Caco-2 (cell line): Measurements from ENCODE around the gene LYVE1. TPM values are rescaled to one million over a fixed set of nuclear protein-coding genes. Genes with fewer than 3 reads are reported as not detected.

Experiments
- BruUV-seq: library from RNA; stranded (reverse); fragments of 400-500 nt; replicated peaks from 2 replicates; lab custom pipeline; 2021; lab: Mats Ljungman, UMichigan
- CTCF ChIA-PET: fragments of 300-600 bp; sonication (Branson Sonifier 250); formaldehyde crosslinking; loops from one replicate; lab custom pipeline; 2022; ENCODE audit warnings: antibody characterized with exemption; lab: Charles Lee
- POLR2A ChIA-PET: fragments of 300-600 bp; sonication (Branson Sonifier 250); formaldehyde crosslinking; loops from one replicate; lab custom pipeline; 2022; ENCODE audit warnings: antibody characterized with exemption; lab: Charles Lee
- DNase-seq, 2 experiments: peaks; one replicate each; pipeline versions ENCODE4 v3.0.0 to v3.0.0-alpha.2; 2020 to 2022
- H3K27me3 ChIP-seq: replicated peaks from 2 replicates; pipeline ENCODE4 v1.6.0; 2011; ENCODE audit warnings: low read length; ENCODE audit not compliant: control insufficient read depth, insufficient read depth
- H3K36me3 ChIP-seq: 2 replicates; pipeline ENCODE4 v1.5.1; 2011; ENCODE audit warnings: low read length; ENCODE audit not compliant: control insufficient read depth, insufficient read depth
- H3K4me1 ChIP-seq: fragments of 250-450 bp; sonication (Bioruptor Pico); 2 replicates; pipeline ENCODE4 v1.5.1; 2020; ENCODE audit warnings: mild to moderate bottlenecking
- H3K4me3 ChIP-seq: 2 replicates; pipeline ENCODE4 v1.5.1; 2011; ENCODE audit warnings: low read depth, mild to moderate bottlenecking, control low read depth, low read length
- H3K9me3 ChIP-seq: fragments of 250-450 bp; sonication (Bioruptor Pico); 2 replicates; pipeline ENCODE4 v1.5.1; 2020; ENCODE audit warnings: mild to moderate bottlenecking, moderate library complexity
- H3K27ac Mint-ChIP-seq: one replicate; pipeline ENCODE4 v1.8.0; 2022; ENCODE audit warnings: mixed read lengths; ENCODE audit not compliant: unreplicated experiment
- H3K27me3 Mint-ChIP-seq: one replicate; pipeline ENCODE4 v1.8.0; 2022; ENCODE audit warnings: mixed read lengths; ENCODE audit not compliant: insufficient read depth, unreplicated experiment
- H3K36me3 Mint-ChIP-seq: one replicate; pipeline ENCODE4 v1.8.0; 2022; ENCODE audit warnings: mild to moderate bottlenecking, mixed read lengths; ENCODE audit not compliant: insufficient read depth, unreplicated experiment
- H3K4me1 Mint-ChIP-seq: one replicate; pipeline ENCODE4 v1.8.0; 2022; ENCODE audit warnings: low read depth, mixed read lengths; ENCODE audit not compliant: unreplicated experiment
- H3K4me3 Mint-ChIP-seq: one replicate; pipeline ENCODE4 v1.8.0; 2022; ENCODE audit warnings: mild to moderate bottlenecking, moderate library complexity, mixed read lengths; ENCODE audit not compliant: unreplicated experiment
- H3K9me3 Mint-ChIP-seq: one replicate; pipeline ENCODE4 v1.8.0; 2022; ENCODE audit warnings: mixed read lengths; ENCODE audit not compliant: unreplicated experiment
- CTCF ChIP-seq, 2 experiments: fragments of 200-600 bp in 1 of 2; IDR thresholded peaks; 1 replicate in 1 of 2; 2 replicates in 1 of 2; pipeline versions ENCODE4 v1.5.1 to v1.8.0; 2011 to 2022; ENCODE audit warnings: antibody characterized with exemption in 1 of 2, control low read depth in 1 of 2, inconsistent platforms in 1 of 2, low read depth in 1 of 2, low read length in 1 of 2, mild to moderate bottlenecking in 1 of 2, moderate library complexity in 1 of 2; ENCODE audit not compliant: insufficient read depth in 1 of 2, severe bottlenecking in 1 of 2, unreplicated experiment in 1 of 2
- intact Hi-C: fragments of 100-400 bp; cut with micrococcal nuclease; formaldehyde crosslinking; loops from one replicate; pipeline ENCODE4 v1.10.0; 2022; ENCODE audit not compliant: unreplicated experiment
- total RNA-seq: library from RNA; stranded (reverse); gene quantifications from 2 replicates; pipeline ENCODE4 v1.2.3, GENCODE V29; 2022

The LYVE1 gene
- total RNA-seq, 1 experiment from 2014 or later, result not detected

- no TSS peak for BruUV-seq
- H3K4me1 ChIP-seq, result no peaks in the 10 kb centered on the region
- no peak for TF ChIP-seq CTCF (IDR thresholded peaks at IDR 0.05; ENCODE audit: insufficient read depth in 1 of 2, low read depth in 1 of 2, low read length in 1 of 2, severe bottlenecking in 1 of 2, unreplicated experiment in 1 of 2)
Measured at GRCh38 chr11:10602366-10602765, 33.9 kb upstream of the LYVE1 start.

GRCh38 chr11:10601837-10602236 lies 33.4 kb upstream of the LYVE1 start:
- BruUV-seq, result no TSS peak
- Mint-ChIP-seq H3K4me3 (no peak overlapping the region), H3K36me3 (no peaks in the 10 kb centered on the region), H3K9me3 (no peaks in the 10 kb centered on the region), H3K27ac (no peak overlapping the region), H3K4me1 (no peaks in the 10 kb centered on the region), H3K27me3 (no peaks in the 10 kb centered on the region)
- H3K4me3 ChIP-seq, result no peak overlapping the region
- ChIA-PET CTCF (no interaction called here), POLR2A (no interaction called here)
- TF ChIP-seq CTCF (IDR thresholded peaks at IDR 0.05; ENCODE audit: insufficient read depth in 1 of 2, low read depth in 1 of 2, low read length in 1 of 2, severe bottlenecking in 1 of 2, unreplicated experiment in 1 of 2), result no peak
- no peaks in the 10 kb centered on the region for H3K27me3 ChIP-seq
- no peaks in the 10 kb centered on the region for H3K4me1 ChIP-seq
- no peaks in the 10 kb centered on the region for H3K36me3 ChIP-seq
- H3K9me3 ChIP-seq, result no peaks in the 10 kb centered on the region
- intact Hi-C loops, result no loop called here
- no peak for DNase-seq

More at GRCh38 chr11:10602366-10602765, 33.9 kb upstream of the LYVE1 start:
- Mint-ChIP-seq H3K9me3 (no peaks in the 10 kb centered on the region), H3K36me3 (no peaks in the 10 kb centered on the region), H3K27ac (no peak overlapping the region), H3K4me3 (no peak overlapping the region), H3K4me1 (no peaks in the 10 kb centered on the region), H3K27me3 (no peaks in the 10 kb centered on the region)
- H3K9me3 ChIP-seq, result no peaks in the 10 kb centered on the region
- no peak for DNase-seq
- intact Hi-C loops, result no loop called here
- CTCF ChIA-PET, result no interaction called here
- H3K36me3 ChIP-seq, result no peaks in the 10 kb centered on the region
- H3K27me3 ChIP-seq, result no peaks in the 10 kb centered on the region
- POLR2A ChIA-PET, result no interaction called here
- H3K4me3 ChIP-seq, result no peak overlapping the region

GRCh38 chr11:10600570-10601248 lies 32.2 kb upstream of the LYVE1 start:
- TF ChIP-seq CTCF (IDR thresholded peaks at IDR 0.05; ENCODE audit: insufficient read depth in 1 of 2, low read depth in 1 of 2, low read length in 1 of 2, severe bottlenecking in 1 of 2, unreplicated experiment in 1 of 2), result no peak
- no TSS peak for BruUV-seq
- Mint-ChIP-seq H3K4me3 (no peak overlapping the region), H3K9me3 (no peaks in the 10 kb centered on the region), H3K4me1 (no peaks in the 10 kb centered on the region), H3K27me3 (no peaks in the 10 kb centered on the region), H3K36me3 (no peaks in the 10 kb centered on the region), H3K27ac (no peak overlapping the region)
- Histone ChIP-seq H3K9me3 (no peaks in the 10 kb centered on the region), H3K36me3 (no peaks in the 10 kb centered on the region), H3K27me3 (no peaks in the 10 kb centered on the region), H3K4me1 (no peaks in the 10 kb centered on the region), H3K4me3 (no peak overlapping the region)
- no peak for DNase-seq
- ChIA-PET CTCF (no interaction called here), POLR2A (no interaction called here)
- intact Hi-C loops, result no loop called here
